GM23338 (cell line): ENCODE data around the gene KDM5C. TPM values are rescaled to one million over a fixed set of nuclear protein-coding genes. Genes with fewer than 3 reads are reported as not detected.

Source experiments
- ATAC-seq: fragments of 200-7000 bp; cut with Tn5 transposase; 3 replicates; pipeline ENCODE4 v1.9.1; 2020
- DNase-seq: peaks from one replicate; pipeline ENCODE4 v3.0.0-alpha.2; 2015; ENCODE audit warnings: low spot score
- H2AFZ ChIP-seq: fragments of 200-600 bp; sonication (generic); 2 replicates; pipeline ENCODE4 v1.8.0; 2016; ENCODE audit warnings: antibody characterized with exemption, mild to moderate bottlenecking, moderate library complexity
- H3F3A ChIP-seq: fragments of 200-600 bp; sonication (generic); replicated peaks from 2 replicates; pipeline ENCODE4 v1.8.0; 2017; ENCODE audit warnings: antibody characterized with exemption, mixed run types, low read depth
- H3K27ac ChIP-seq: fragments of 200-600 bp; sonication (generic); 2 replicates; pipeline ENCODE4 v1.6.1; 2016; ENCODE audit warnings: low read depth
- H3K27me3 ChIP-seq: fragments of 200-600 bp; sonication (generic); 2 replicates; pipeline ENCODE4 v1.8.0; 2016; ENCODE audit warnings: mild to moderate bottlenecking, mixed run types, moderate library complexity; ENCODE audit not compliant: insufficient read depth
- H3K36me3 ChIP-seq: fragments of 200-600 bp; sonication (generic); 2 replicates; pipeline ENCODE4 v1.8.0; 2016; ENCODE audit warnings: mild to moderate bottlenecking; ENCODE audit not compliant: insufficient read depth
- H3K4me1 ChIP-seq: fragments of 200-600 bp; sonication (generic); 2 replicates; pipeline ENCODE4 v1.8.0; 2016; ENCODE audit warnings: mild to moderate bottlenecking, moderate library complexity; ENCODE audit not compliant: insufficient read depth
- H3K4me2 ChIP-seq: fragments of 200-600 bp; sonication (generic); 2 replicates; pipeline ENCODE4 v1.7.1; 2017; ENCODE audit warnings: mixed run types
- H3K4me3 ChIP-seq: fragments of 200-600 bp; sonication (generic); 2 replicates; pipeline ENCODE4 v1.6.1; 2016; ENCODE audit warnings: mixed run types
- H3K79me2 ChIP-seq: fragments of 200-600 bp; sonication (generic); replicated peaks from 2 replicates; pipeline ENCODE4 v1.8.0; 2017; ENCODE audit warnings: mild to moderate bottlenecking; ENCODE audit not compliant: insufficient read depth
- H3K9me2 ChIP-seq: fragments of 200-600 bp; sonication (generic); 2 replicates; pipeline ENCODE4 v1.8.0; 2017; ENCODE audit not compliant: insufficient read depth
- H4K20me1 ChIP-seq: fragments of 200-600 bp; sonication (generic); replicated peaks from 2 replicates; pipeline ENCODE4 v1.8.0; 2017; ENCODE audit warnings: mild to moderate bottlenecking; ENCODE audit not compliant: insufficient read depth
- H3K27ac Mint-ChIP-seq: 2 replicates; pipeline ENCODE4 v1.8.0; 2020; ENCODE audit warnings: inconsistent platforms, mild to moderate bottlenecking, moderate library complexity, mixed read lengths
- H3K27me3 Mint-ChIP-seq: 3 replicates; pipeline ENCODE4 v1.8.0; 2022; ENCODE audit warnings: low read depth, mild to moderate bottlenecking, moderate library complexity, mixed read lengths, inconsistent platforms; ENCODE audit not compliant: insufficient read depth, poor library complexity
- H3K36me3 Mint-ChIP-seq: 3 replicates; pipeline ENCODE4 v1.8.0; 2021; ENCODE audit warnings: low read depth, mild to moderate bottlenecking, inconsistent platforms, moderate library complexity, mixed read lengths
- H3K4me1 Mint-ChIP-seq: 3 replicates; pipeline ENCODE4 v1.8.0; 2020; ENCODE audit warnings: mild to moderate bottlenecking, inconsistent platforms, mixed read lengths
- H3K4me3 Mint-ChIP-seq: 3 replicates; pipeline ENCODE4 v1.8.0; 2021; ENCODE audit warnings: moderate library complexity, mild to moderate bottlenecking, inconsistent platforms, mixed read lengths
- H3K9me3 Mint-ChIP-seq: 3 replicates; pipeline ENCODE4 v1.8.0; 2020; ENCODE audit warnings: moderate library complexity, mild to moderate bottlenecking, inconsistent platforms, mixed read lengths
- CREB1 ChIP-seq: fragments of 250-450 bp; sonication (Bioruptor Pico); IDR thresholded peaks from 2 replicates; pipeline ENCODE4 v1.5.0; 2020; ENCODE audit warnings: low read depth, mild to moderate bottlenecking, moderate library complexity
- EZH2 ChIP-seq: fragments of 200-600 bp; sonication (generic); IDR thresholded peaks from one replicate; pipeline ENCODE4 v1.8.0; 2017; ENCODE audit warnings: antibody characterized with exemption, mild to moderate bottlenecking, low read depth; ENCODE audit not compliant: unreplicated experiment
- EZH2phosphoT487 ChIP-seq: fragments of 200-600 bp; sonication (generic); IDR thresholded peaks from one replicate; pipeline ENCODE4 v1.8.1; 2018; ENCODE audit warnings: antibody characterized with exemption; ENCODE audit not compliant: unreplicated experiment
- POLR2AphosphoS5 ChIP-seq: IDR thresholded peaks from 2 replicates; pipeline ENCODE4 v1.6.1; 2016; ENCODE audit warnings: antibody characterized with exemption, low read depth
- STAT1 ChIP-seq: IDR thresholded peaks from one replicate; pipeline ENCODE4 v1.6.1; 2016; ENCODE audit warnings: antibody characterized with exemption; ENCODE audit not compliant: unreplicated experiment
- polyA plus RNA-seq: library from polyadenylated mRNA; unstranded; fragments of >200 nt; fragmentation: Nextera tagmentation; extraction: Ambion mirVana; gene quantifications from 2 replicates; pipeline ENCODE4 v1.2.1, GENCODE V29; 2016
- total RNA-seq: library from RNA; depleted of rRNA; stranded (reverse); fragments of >200 nt; shearing (Covaris generic); gene quantifications from 2 replicates; pipeline ENCODE4 v1.2.3, GENCODE V29; 2014
- TF ChIP-seq, protein P1 (sequence below): IDR thresholded peaks from one replicate; pipeline ENCODE4 v1.6.1; 2018; ENCODE audit warnings: antibody characterized with exemption; ENCODE audit not compliant: unreplicated experiment
- TF ChIP-seq, protein P2 (sequence below), 2 experiments: fragments of 200-600 bp in 1 of 2; sonication (generic) in 1 of 2; conservative IDR thresholded peaks; 2 replicates each; pipeline versions ENCODE4 v1.5.1 to v1.6.1; 2016 to 2017; ENCODE audit warnings: antibody characterized with exemption in 2 of 2, low read depth in 2 of 2, mild to moderate bottlenecking in 2 of 2, moderate library complexity in 1 of 2
- TF ChIP-seq, protein P3 (sequence below): fragments of 250-450 bp; sonication (Bioruptor Pico); IDR thresholded peaks from 2 replicates; pipeline ENCODE4 v1.5.0; 2020; ENCODE audit warnings: mild to moderate bottlenecking, moderate library complexity

The KDM5C gene
- total and polyA plus RNA-seq, 2 experiments from 2014 or later, result 20.3 to 173 TPM

DNA sequence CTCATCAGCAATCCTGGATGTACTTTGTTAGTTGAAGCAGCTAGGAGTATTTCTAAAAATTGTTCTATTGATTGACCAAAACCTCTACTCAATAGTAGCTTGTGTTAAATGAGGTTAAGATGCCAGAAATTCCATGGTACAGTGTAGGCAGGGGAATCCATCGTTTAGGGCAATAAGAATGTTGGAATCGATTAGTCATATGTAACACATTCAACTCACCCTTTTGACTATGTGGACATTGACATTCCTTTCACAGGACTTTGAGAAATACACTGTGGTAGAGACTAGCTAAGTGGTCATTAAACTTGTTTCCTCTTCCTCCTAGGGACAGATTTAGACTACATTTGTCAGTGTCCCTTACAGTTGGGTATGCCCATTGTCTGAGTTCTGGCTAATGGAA lies 40.2 kb downstream of the KDM5C start:
- H2AFZ ChIP-seq, result no peak overlapping the region
- no peak overlapping the region for H3K4me3 ChIP-seq
- H3K27me3 Mint-ChIP-seq, result peaks cover 4% of the 10 kb centered on the region
- H3K79me2 ChIP-seq, result no peaks in the 10 kb centered on the region
- H3K36me3 Mint-ChIP-seq, result no peaks in the 10 kb centered on the region
- no peak overlapping the region for H3K27ac ChIP-seq
- DNase-seq (no peak), ATAC-seq (no peak)
- H3K4me3 Mint-ChIP-seq, result no peak overlapping the region
- no peaks in the 10 kb centered on the region for H3F3A ChIP-seq
- H3K9me3 Mint-ChIP-seq, result no peaks in the 10 kb centered on the region; the same call in 1 of the 3 replicates
- H4K20me1 ChIP-seq, result no peaks in the 10 kb centered on the region
- H3K4me1 ChIP-seq, result no peaks in the 10 kb centered on the region
- TF ChIP-seq CREB1 (CRISPR knock-in tag) (no peak), STAT1 (no peak), EZH2phosphoT487 (no peak), POLR2AphosphoS5 (no peak), EZH2 (no peak)
- TF ChIP-seq, protein P1, sequence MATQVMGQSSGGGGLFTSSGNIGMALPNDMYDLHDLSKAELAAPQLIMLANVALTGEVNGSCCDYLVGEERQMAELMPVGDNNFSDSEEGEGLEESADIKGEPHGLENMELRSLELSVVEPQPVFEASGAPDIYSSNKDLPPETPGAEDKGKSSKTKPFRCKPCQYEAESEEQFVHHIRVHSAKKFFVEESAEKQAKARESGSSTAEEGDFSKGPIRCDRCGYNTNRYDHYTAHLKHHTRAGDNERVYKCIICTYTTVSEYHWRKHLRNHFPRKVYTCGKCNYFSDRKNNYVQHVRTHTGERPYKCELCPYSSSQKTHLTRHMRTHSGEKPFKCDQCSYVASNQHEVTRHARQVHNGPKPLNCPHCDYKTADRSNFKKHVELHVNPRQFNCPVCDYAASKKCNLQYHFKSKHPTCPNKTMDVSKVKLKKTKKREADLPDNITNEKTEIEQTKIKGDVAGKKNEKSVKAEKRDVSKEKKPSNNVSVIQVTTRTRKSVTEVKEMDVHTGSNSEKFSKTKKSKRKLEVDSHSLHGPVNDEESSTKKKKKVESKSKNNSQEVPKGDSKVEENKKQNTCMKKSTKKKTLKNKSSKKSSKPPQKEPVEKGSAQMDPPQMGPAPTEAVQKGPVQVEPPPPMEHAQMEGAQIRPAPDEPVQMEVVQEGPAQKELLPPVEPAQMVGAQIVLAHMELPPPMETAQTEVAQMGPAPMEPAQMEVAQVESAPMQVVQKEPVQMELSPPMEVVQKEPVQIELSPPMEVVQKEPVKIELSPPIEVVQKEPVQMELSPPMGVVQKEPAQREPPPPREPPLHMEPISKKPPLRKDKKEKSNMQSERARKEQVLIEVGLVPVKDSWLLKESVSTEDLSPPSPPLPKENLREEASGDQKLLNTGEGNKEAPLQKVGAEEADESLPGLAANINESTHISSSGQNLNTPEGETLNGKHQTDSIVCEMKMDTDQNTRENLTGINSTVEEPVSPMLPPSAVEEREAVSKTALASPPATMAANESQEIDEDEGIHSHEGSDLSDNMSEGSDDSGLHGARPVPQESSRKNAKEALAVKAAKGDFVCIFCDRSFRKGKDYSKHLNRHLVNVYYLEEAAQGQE, result no peak
- TF ChIP-seq, protein P2, sequence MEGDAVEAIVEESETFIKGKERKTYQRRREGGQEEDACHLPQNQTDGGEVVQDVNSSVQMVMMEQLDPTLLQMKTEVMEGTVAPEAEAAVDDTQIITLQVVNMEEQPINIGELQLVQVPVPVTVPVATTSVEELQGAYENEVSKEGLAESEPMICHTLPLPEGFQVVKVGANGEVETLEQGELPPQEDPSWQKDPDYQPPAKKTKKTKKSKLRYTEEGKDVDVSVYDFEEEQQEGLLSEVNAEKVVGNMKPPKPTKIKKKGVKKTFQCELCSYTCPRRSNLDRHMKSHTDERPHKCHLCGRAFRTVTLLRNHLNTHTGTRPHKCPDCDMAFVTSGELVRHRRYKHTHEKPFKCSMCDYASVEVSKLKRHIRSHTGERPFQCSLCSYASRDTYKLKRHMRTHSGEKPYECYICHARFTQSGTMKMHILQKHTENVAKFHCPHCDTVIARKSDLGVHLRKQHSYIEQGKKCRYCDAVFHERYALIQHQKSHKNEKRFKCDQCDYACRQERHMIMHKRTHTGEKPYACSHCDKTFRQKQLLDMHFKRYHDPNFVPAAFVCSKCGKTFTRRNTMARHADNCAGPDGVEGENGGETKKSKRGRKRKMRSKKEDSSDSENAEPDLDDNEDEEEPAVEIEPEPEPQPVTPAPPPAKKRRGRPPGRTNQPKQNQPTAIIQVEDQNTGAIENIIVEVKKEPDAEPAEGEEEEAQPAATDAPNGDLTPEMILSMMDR (conservative IDR thresholded peaks at IDR 0.05; ENCODE audit: low read depth in 2 of 2), result no peak
- TF ChIP-seq, protein P3, sequence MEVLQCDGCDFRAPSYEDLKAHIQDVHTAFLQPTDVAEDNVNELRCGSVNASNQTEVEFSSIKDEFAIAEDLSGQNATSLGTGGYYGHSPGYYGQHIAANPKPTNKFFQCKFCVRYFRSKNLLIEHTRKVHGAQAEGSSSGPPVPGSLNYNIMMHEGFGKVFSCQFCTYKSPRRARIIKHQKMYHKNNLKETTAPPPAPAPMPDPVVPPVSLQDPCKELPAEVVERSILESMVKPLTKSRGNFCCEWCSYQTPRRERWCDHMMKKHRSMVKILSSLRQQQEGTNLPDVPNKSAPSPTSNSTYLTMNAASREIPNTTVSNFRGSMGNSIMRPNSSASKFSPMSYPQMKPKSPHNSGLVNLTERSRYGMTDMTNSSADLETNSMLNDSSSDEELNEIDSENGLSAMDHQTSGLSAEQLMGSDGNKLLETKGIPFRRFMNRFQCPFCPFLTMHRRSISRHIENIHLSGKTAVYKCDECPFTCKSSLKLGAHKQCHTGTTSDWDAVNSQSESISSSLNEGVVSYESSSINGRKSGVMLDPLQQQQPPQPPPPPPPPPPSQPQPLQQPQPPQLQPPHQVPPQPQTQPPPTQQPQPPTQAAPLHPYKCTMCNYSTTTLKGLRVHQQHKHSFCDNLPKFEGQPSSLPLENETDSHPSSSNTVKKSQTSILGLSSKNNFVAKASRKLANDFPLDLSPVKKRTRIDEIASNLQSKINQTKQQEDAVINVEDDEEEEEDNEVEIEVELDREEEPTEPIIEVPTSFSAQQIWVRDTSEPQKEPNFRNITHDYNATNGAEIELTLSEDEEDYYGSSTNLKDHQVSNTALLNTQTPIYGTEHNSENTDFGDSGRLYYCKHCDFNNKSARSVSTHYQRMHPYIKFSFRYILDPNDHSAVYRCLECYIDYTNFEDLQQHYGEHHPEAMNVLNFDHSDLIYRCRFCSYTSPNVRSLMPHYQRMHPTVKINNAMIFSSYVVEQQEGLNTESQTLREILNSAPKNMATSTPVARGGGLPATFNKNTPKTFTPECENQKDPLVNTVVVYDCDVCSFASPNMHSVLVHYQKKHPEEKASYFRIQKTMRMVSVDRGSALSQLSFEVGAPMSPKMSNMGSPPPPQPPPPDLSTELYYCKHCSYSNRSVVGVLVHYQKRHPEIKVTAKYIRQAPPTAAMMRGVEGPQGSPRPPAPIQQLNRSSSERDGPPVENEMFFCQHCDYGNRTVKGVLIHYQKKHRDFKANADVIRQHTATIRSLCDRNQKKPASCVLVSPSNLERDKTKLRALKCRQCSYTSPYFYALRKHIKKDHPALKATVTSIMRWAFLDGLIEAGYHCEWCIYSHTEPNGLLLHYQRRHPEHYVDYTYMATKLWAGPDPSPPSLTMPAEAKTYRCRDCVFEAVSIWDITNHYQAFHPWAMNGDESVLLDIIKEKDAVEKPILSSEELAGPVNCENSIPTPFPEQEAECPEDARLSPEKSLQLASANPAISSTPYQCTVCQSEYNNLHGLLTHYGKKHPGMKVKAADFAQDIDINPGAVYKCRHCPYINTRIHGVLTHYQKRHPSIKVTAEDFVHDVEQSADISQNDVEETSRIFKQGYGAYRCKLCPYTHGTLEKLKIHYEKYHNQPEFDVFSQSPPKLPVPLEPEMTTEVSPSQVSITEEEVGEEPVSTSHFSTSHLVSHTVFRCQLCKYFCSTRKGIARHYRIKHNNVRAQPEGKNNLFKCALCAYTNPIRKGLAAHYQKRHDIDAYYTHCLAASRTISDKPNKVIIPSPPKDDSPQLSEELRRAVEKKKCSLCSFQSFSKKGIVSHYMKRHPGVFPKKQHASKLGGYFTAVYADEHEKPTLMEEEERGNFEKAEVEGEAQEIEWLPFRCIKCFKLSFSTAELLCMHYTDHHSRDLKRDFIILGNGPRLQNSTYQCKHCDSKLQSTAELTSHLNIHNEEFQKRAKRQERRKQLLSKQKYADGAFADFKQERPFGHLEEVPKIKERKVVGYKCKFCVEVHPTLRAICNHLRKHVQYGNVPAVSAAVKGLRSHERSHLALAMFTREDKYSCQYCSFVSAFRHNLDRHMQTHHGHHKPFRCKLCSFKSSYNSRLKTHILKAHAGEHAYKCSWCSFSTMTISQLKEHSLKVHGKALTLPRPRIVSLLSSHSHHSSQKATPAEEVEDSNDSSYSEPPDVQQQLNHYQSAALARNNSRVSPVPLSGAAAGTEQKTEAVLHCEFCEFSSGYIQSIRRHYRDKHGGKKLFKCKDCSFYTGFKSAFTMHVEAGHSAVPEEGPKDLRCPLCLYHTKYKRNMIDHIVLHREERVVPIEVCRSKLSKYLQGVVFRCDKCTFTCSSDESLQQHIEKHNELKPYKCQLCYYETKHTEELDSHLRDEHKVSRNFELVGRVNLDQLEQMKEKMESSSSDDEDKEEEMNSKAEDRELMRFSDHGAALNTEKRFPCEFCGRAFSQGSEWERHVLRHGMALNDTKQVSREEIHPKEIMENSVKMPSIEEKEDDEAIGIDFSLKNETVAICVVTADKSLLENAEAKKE (CRISPR knock-in tag), result no peak
- no peaks in the 10 kb centered on the region for H3K4me1 Mint-ChIP-seq
- H3K36me3 ChIP-seq, result no peaks in the 10 kb centered on the region
- H3K9me2 ChIP-seq, result no peaks in the 10 kb centered on the region
- no peak overlapping the region for H3K4me2 ChIP-seq
- H3K27me3 ChIP-seq, result no peaks in the 10 kb centered on the region
- no peak overlapping the region for H3K27ac Mint-ChIP-seq
